ENCODE results near the gene FRY.

Gene FRY

GRCh38 chr13:32017474-32017873 is 14.1 kb upstream of the FRY start:
- no peak for DNase-seq

GRCh38 chr13:32019612-32020233 is 11.9 kb upstream of the FRY start:
- DNase-seq, result no peak

DNA sequence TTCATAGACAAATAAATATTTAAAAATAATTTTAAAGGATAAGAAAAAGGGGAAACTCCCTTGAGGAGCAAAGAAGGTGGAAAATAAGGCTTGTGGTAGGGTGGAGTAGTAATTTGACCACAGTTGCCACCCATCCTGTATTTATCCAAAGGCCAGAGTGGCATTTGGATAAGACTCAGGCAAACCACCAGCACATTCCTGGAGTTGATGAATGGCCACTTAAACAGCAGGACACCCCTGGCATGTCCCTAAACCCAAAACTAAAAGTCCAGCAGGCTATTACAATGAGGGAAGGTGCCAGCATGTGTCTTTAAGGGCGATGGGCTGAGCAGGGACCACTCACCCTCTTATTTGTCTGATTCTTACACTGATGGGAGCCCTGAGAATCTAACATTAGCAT is 9.8 kb upstream of the FRY start:
- no peak for DNase-seq

DNA sequence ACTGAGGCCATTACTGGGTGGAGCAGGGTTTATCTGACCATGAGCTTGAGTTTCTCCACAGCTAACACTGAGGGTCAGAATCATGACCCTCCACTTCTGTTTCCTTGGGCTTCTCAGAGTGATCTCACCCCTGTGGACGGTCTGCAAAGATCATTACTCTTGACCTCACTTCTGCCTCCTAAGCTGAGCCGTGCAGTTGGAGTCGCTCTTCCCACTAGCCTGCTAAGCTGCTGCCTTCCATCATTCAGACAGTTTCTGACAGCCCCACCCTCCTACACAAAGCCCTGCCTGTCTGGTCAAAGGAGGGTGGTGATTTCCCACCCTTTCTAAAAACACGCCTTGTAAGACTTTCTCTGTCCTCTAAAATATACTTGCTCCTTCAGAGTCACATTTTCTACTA is 9.3 kb upstream of the FRY start:
- no peak for DNase-seq

GRCh38 chr13:32023096-32023495 is 8.5 kb upstream of the FRY start:
- DNase-seq, result no peak

DNA sequence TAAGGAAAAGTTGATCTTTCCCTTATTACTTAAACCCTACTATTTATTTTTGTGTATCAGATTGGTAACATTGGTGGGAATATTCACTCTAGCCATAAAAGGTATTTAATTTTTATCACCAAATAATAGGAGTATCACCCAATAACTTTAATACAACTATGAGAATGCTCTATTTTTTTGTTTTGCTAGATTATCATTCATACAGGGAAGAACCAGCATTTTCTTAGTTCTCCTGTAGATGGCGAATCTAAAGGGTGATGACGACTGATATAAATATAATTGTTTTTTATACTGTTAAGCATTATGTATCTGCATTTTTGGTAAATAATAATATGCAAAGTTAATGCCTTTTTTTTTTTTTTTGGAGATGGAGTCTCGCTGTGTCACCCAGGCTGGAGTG is 7.9 kb upstream of the FRY start:
- DNase-seq, result no peak

- DNase-seq, result no peak
These were observed 6.8 kb upstream of the FRY start for GRCh38 chr13:32024750-32025149.

DNA sequence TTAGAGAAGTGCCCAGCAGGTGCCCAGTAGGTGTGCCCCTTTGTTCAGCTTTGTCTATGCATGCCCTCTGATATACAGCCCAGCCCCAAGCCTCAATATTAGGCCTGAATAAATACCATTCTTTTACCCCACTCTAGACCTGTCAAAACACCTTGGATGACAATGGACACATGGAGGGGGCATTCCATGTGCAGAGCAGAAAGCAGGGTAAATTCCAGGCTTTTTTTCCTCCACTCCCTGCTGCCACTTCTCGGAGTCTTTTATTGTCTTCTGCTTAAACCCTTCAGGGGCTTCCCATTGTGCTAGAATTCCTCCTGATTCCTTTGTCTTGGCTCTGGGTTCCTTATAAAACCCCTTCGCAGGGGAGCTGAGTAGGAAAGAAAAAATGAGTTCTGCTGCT is 5.8 kb upstream of the FRY start:
- DNase-seq, result no peak

DNA sequence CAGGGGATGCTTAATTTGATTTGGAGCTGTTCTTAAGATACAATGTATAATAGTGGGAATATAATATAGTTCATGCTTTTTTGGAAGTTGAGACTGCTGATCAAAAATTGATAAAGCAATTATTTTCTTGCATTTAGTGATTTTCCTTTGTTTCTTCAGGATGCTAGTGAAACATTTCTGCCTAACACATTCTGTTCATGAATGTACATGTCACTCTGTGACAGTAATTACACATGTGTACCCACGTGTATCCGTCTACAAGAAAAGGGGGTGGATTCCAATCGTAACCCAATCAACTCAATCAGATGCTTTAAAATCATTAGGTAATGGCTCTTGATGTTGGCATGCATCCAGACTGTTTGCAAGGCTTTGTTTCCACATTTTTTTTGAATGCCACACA is 5.0 kb upstream of the FRY start:
- no peak for DNase-seq

DNA sequence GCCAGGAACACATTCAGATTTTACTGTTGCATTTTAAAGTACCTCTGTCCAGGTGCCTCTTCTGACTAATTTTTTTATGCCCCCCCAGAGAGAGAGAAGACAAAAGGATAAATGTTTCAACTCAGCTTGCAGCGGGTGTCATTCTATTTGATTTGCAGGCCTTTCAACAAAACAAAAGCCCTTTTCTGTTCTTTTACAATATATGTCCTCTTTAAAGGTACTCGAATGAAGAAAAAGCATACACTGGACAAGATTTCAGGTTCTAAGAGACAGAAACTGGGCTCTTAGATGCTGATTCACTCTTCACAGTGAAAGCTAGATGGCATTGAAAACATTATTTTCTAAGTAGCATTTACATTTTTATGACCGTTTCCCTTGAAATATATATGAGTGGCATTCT is 2.9 kb upstream of the FRY start:
- no peak for DNase-seq

DNA sequence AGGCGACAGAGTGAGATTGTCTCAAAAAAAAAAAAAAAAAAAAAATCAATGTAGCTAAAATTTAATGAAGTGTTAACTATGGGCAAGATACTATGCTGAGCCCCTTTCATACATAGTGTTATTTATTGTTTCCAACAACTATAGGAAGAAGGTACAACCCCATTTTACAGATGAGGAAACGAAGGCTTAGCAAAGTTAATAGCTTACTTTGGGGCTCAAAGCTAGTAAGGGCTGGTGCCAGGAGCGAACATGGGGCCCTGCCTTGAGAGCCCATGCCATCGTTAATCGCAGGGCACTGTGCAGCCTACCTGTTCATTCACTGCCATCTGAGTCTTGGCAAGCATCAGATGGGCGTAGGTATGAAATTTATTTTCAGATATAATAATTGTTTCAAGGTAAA is 1.9 kb upstream of the FRY start:
- no peak for DNase-seq

DNA sequence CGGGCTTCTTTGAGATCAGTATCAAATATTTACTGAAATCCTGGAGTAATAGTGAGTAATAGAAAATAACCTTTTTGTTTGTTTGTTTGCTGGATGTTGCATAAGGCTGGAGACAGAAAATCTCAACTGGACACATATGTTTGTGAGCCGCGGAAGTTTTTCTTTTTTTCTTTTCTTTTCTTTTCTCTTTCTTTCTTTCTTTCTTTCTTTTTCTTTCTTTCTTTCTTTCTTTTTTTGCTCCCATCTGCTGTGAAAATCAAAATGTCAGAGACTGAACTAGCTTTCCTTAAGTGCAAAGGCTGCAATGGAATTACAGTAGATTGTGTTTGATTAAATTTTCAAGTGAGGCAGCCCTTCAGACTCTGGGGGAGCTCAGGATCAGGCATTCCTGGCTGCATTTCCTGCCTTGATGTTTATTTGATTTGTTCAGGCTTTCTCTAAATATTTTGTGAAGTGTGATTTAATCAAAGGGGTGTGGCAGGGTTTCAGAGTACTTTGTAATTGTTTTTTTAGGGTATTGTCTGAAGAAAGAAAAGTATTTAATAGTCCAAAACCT is 319 bp downstream of the FRY start:
- DNase-seq, result no peak

DNA sequence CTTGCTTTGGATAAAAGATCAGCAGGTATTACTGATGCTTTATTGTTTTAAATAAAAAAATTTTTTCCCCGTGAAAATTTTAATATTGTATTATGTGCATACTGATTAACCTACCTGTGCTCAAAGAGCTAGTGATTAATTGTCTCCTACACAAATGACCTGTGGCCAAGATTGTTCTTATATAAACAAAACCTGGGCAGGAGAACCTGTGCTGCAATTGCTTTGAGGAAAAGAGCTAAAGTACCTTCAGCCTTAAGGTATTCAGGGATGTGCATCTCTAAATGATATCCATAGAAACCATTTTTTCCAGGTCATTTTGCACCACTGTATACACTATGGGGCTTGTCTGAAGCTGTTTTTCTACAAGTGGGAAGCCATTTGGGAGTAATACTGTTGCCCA is 1.2 kb downstream of the FRY start:
- no peak for DNase-seq

DNA sequence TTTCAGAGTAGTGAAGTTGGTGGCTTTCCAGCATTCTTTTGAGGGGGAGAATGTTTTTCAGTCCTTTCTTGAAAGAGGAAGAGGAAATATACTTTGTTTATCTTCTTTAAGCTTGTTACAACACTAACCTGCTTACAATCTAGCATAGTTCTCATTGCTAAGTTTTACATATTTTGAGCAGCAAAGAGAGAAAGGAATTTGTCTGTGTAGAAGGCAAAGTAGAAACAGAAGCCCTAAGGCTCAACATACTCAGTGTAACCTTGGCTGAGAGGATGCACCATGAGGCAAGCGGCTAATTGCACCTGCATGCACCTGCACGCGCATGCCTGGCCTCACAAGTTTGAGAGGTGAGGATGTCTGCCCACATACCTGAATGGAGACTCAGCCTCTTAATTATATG is 2.2 kb downstream of the FRY start:
- DNase-seq, result no peak

GRCh38 chr13:32035716-32036115 is 4.1 kb downstream of the FRY start:
- no peak for DNase-seq

DNA sequence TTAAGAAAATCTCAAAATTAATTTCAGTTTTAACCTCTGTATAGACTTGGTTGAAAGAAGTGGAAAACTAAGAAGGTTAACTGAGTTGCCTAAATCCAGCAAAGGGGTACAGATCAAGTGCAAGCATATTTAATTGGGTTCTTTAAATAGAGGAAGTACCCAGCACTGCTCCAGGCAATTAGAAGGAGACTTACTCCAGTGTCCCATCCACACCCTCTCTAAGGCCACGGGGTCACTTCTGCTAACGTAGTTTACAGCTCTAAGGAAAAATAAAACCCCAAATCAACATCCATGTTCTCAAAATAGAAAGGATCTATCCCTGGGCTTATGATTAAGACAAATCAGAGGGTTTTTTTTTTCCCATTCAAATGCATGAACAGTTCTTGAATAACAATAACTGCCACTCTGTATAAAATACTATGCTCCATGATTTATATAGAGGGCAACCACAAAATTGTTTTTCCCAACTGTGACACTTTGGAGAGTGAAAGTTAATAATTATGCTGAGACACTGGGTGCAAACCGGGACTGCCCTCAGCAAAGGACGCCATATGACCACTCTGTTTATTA is 4.6 kb downstream of the FRY start:
- no peak for DNase-seq

DNA sequence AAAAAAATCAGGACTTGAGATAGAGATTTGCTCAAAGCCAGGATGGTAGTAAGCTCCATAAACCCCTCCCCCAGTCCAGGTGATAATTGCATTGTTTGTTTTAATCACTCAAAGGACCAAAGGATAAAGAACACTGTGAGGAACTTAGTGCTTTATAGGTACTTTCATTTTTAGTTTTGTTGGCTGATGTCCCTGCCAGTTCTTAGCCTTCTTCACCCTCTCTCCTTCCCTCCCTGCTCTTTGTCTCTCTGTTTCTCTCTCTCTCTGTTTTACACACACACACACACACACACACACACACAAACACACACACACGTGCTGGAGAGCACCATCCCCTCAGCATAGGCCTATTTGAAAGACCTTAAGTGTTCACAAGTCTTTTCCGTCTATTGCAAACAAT is 5.2 kb downstream of the FRY start:
- DNase-seq, result no peak

- DNase-seq, result no peak
These were observed 5.9 kb downstream of the FRY start for GRCh38 chr13:32037471-32037870.

GRCh38 chr13:32038343-32038742 is 6.8 kb downstream of the FRY start:
- no peak for DNase-seq

DNA sequence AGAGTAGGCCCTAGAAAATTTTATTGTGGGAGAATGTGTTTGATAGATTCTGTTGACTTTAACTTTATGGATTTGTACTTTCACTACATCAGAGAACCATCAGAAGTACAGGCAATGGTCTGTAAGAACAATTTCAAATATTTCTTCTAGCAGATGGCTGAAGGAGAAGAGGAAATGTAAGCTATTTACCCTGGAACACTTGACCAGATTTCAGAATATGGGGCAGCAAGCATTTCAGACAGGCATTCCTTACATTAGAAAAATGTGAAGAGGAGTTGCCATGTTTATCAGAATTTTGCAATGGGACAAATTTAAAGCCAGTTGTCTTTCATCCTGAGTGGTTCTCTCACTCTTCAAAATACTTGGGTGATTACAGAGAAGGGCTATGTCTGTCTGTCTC is 7.5 kb downstream of the FRY start:
- no peak for DNase-seq

DNA sequence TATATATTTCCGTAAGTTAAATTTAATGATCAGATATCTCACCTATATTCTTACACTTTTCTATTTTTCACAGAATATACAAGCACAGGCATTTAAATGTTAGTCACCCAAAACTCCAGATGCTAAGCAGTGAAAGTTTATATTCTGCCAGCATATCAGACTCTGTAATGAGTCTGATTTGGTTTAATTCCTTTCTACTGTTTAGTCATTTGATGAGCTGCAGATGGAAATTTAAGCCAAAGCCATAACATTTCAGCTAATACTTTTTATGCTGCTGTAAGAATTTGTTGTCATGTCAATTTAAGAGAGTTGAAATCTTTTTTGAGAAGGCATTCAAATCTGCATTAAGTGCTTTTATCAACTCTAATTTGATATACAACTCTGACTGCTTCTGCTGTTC is 8.0 kb downstream of the FRY start:
- no peak for DNase-seq

GRCh38 chr13:32040052-32040642 is 8.6 kb downstream of the FRY start:
- no peak for DNase-seq

GRCh38 chr13:32040689-32041088 is 9.1 kb downstream of the FRY start:
- no peak for DNase-seq

- DNase-seq, result no peak
These were observed 9.9 kb downstream of the FRY start for GRCh38 chr13:32041429-32041828.

GRCh38 chr13:32042551-32042950 is 11.0 kb downstream of the FRY start:
- DNase-seq, result no peak
